Measurements from ENCODE around the gene BICRAL. TPM values are rescaled to one million over a fixed set of nuclear protein-coding genes. Genes with fewer than 3 reads are reported as not detected.
A peak's percentile ranks its signal among the peaks of the same experiment; 100 is the strongest.
"Not testable (repeated sequence)": the region's sequence is repeated elsewhere in the genome, so short reads cannot be mapped to it uniquely, and the experiment has no call there.

The BICRAL gene
- total and polyA plus RNA-seq, 2 experiments from 2014 or later = 2.1 to 6.3 TPM

DNA sequence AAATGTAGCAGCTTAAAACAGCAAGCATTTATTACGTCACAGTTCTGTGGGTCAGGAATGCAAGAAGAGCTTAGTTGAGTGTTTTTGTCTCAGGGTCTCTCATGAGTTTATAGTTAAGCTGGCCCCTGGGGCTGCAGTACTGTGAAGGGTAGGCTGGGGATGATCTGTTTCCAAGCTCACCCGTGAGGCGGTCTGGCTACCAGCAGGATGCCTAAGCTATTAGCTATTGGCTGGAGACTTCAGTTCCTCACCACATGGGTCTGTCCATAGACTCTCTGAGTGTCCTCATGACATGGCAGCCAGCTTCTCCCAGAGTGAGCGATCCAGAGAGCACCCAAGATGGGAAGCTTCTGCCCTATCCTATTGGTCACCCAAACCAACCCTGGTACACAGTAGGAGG lies 12.8 kb upstream of the BICRAL start:
- no peak for TF ChIP-seq EZH2 (IDR thresholded peaks at IDR 0.05; ENCODE audit: borderline replicate concordance)
- Histone ChIP-seq H3K27ac (no peak overlapping the region), H3K9me3 (ENCODE audit: low read depth) (no peaks in the 10 kb centered on the region), H4K20me1 (ENCODE audit: insufficient read depth, poor library complexity, severe bottlenecking) (no peaks in the 10 kb centered on the region), H3K36me3 (replicated peaks; ENCODE audit: insufficient read depth, low read depth) (no peaks in the 10 kb centered on the region), H3K9me2 (replicated peaks; ENCODE audit: insufficient read depth) (no peaks in the 10 kb centered on the region), H3K4me3 (no peak overlapping the region), H3K4me2 (no peak overlapping the region), H2AFZ (no peak overlapping the region), H3K4me1 (ENCODE audit: insufficient read depth) (peaks cover 3% of the 10 kb centered on the region), H3K79me2 (no peaks in the 10 kb centered on the region), H3K27me3 (no peaks in the 10 kb centered on the region)
- 83% methylated on average over 4 of the region's 4 CpGs for WGBS (ENCODE audit: low lambda C conversion rate, missing lambda C conversion rate)
- no peak for DNase-seq (ENCODE audit: low spot score)

DNA sequence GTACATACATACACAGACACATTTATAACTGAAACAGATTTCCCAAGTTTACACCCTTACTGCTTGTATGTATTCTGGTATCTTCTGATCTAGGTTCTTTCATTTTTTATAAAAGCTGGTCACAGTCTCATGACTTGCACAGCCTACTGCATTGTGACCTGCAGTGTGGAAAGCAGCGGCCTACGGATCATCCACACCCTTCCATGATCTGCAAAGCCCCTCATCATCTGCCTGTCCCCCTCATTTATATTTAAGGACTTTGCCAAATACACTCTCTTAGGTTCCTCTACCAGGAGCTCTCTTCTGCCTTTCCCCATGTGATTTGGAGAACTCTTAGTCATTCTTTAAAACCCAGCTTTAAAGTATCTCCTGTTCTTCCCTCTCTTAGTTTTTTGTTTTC lies 12.0 kb upstream of the BICRAL start:
- no peak for DNase-seq (ENCODE audit: low spot score)
- 96% methylated on average over 2 of the region's 2 CpGs for WGBS (ENCODE audit: low lambda C conversion rate, missing lambda C conversion rate)
- no peak for TF ChIP-seq EZH2phosphoT487 (IDR thresholded peaks at IDR 0.05; ENCODE audit: low read depth, severe bottlenecking, unreplicated experiment)
- no peak for TF ChIP-seq EZH2 (IDR thresholded peaks at IDR 0.05; ENCODE audit: borderline replicate concordance)
- TF ChIP-seq, protein P1, sequence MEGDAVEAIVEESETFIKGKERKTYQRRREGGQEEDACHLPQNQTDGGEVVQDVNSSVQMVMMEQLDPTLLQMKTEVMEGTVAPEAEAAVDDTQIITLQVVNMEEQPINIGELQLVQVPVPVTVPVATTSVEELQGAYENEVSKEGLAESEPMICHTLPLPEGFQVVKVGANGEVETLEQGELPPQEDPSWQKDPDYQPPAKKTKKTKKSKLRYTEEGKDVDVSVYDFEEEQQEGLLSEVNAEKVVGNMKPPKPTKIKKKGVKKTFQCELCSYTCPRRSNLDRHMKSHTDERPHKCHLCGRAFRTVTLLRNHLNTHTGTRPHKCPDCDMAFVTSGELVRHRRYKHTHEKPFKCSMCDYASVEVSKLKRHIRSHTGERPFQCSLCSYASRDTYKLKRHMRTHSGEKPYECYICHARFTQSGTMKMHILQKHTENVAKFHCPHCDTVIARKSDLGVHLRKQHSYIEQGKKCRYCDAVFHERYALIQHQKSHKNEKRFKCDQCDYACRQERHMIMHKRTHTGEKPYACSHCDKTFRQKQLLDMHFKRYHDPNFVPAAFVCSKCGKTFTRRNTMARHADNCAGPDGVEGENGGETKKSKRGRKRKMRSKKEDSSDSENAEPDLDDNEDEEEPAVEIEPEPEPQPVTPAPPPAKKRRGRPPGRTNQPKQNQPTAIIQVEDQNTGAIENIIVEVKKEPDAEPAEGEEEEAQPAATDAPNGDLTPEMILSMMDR (IDR thresholded peaks at IDR 0.05; ENCODE audit: poor library complexity) = no peak

DNA sequence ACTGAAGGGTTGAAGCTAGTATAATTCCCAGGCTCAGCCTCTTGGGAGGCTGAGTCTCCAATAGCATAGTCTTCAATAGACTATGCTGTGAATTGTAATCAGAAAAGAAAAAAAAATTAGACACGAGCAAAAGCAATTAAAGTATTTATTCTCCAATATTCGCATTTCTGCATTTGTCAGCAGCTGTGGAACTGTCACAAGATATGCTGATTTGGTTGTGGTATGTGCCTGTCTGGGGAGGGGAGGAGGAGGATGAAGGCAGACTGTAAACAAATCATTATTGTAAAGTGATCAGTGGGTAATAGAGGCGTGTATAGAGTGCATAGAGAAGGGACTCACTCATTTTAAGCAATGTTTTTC lies 10.1 kb upstream of the BICRAL start:
- Histone ChIP-seq H3K4me3 (no peak overlapping the region), H3K27ac (no peak overlapping the region), H3K9me3 (ENCODE audit: low read depth) (no peaks in the 10 kb centered on the region), H3K4me1 (ENCODE audit: insufficient read depth) (peaks cover 3% of the 10 kb centered on the region), H3K4me2 (peak overlapping the region; percentile 71), H3K9me2 (replicated peaks; ENCODE audit: insufficient read depth) (no peaks in the 10 kb centered on the region), H3K36me3 (replicated peaks; ENCODE audit: insufficient read depth, low read depth) (no peaks in the 10 kb centered on the region), H2AFZ (peak overlapping the region; percentile 79), H4K20me1 (ENCODE audit: insufficient read depth, poor library complexity, severe bottlenecking) (no peaks in the 10 kb centered on the region), H3K27me3 (no peaks in the 10 kb centered on the region), H3K79me2 (no peaks in the 10 kb centered on the region)
- DNase-seq (ENCODE audit: low spot score) = no peak
- 57% methylated on average over 3 of the region's 3 CpGs for WGBS (ENCODE audit: low lambda C conversion rate, missing lambda C conversion rate)
- TF ChIP-seq EZH2 (IDR thresholded peaks at IDR 0.05; ENCODE audit: borderline replicate concordance) (no peak), EZH2phosphoT487 (IDR thresholded peaks at IDR 0.05; ENCODE audit: low read depth, severe bottlenecking, unreplicated experiment) (no peak)
- TF ChIP-seq, protein P1 (IDR thresholded peaks at IDR 0.05; ENCODE audit: poor library complexity) = no peak

More for the DNA sequence above, 12.0 kb upstream of the BICRAL start:
- H3K9me2 ChIP-seq (replicated peaks; ENCODE audit: insufficient read depth) = no peaks in the 10 kb centered on the region
- H3K27ac ChIP-seq = no peak overlapping the region
- no peak overlapping the region for H3K4me3 ChIP-seq
- no peak overlapping the region for H2AFZ ChIP-seq
- H3K4me2 ChIP-seq = no peak overlapping the region
- no peaks in the 10 kb centered on the region for H3K9me3 ChIP-seq (ENCODE audit: low read depth)
- H4K20me1 ChIP-seq (ENCODE audit: insufficient read depth, poor library complexity, severe bottlenecking) = no peaks in the 10 kb centered on the region
- H3K79me2 ChIP-seq = no peaks in the 10 kb centered on the region
- H3K36me3 ChIP-seq (replicated peaks; ENCODE audit: insufficient read depth, low read depth) = no peaks in the 10 kb centered on the region
- H3K27me3 ChIP-seq = no peaks in the 10 kb centered on the region
- H3K4me1 ChIP-seq (ENCODE audit: insufficient read depth) = peaks cover 3% of the 10 kb centered on the region

DNA sequence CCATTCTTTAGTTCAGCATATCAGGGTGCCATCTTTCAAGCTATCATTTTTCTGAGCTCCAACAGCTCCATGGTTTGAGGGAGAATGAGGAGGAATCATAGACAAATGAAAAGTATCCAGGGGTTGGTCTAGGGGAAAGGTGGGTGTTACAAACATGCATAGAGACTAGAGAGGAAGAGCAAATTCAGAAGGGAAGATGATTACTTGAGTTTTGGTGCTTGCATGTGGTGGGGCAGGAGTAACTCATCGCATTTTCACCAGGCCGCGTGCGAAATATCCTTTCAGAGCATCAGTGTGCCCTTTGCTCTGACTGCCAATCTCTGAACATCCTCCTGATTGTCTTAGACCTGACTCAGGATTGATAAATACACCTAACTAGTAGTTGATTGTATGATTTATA lies 7.7 kb upstream of the BICRAL start:
- Histone ChIP-seq H3K4me1 (ENCODE audit: insufficient read depth) (peaks cover 4% of the 10 kb centered on the region), H3K9me3 (ENCODE audit: low read depth) (no peaks in the 10 kb centered on the region), H3K27ac (no peak overlapping the region), H3K27me3 (no peaks in the 10 kb centered on the region), H3K36me3 (replicated peaks; ENCODE audit: insufficient read depth, low read depth) (no peaks in the 10 kb centered on the region), H3K4me2 (no peak overlapping the region), H3K4me3 (no peak overlapping the region), H2AFZ (no peak overlapping the region), H4K20me1 (ENCODE audit: insufficient read depth, poor library complexity, severe bottlenecking) (no peaks in the 10 kb centered on the region), H3K79me2 (peaks cover under 1% of the 10 kb centered on the region), H3K9me2 (replicated peaks; ENCODE audit: insufficient read depth) (no peaks in the 10 kb centered on the region)
- 96% methylated on average over 4 of the region's 4 CpGs for WGBS (ENCODE audit: low lambda C conversion rate, missing lambda C conversion rate)
- TF ChIP-seq, protein P1 (IDR thresholded peaks at IDR 0.05; ENCODE audit: poor library complexity) = no peak
- TF ChIP-seq EZH2phosphoT487 (IDR thresholded peaks at IDR 0.05; ENCODE audit: low read depth, severe bottlenecking, unreplicated experiment) = no peak
- no peak for TF ChIP-seq EZH2 (IDR thresholded peaks at IDR 0.05; ENCODE audit: borderline replicate concordance)
- no peak for DNase-seq (ENCODE audit: low spot score)

DNA sequence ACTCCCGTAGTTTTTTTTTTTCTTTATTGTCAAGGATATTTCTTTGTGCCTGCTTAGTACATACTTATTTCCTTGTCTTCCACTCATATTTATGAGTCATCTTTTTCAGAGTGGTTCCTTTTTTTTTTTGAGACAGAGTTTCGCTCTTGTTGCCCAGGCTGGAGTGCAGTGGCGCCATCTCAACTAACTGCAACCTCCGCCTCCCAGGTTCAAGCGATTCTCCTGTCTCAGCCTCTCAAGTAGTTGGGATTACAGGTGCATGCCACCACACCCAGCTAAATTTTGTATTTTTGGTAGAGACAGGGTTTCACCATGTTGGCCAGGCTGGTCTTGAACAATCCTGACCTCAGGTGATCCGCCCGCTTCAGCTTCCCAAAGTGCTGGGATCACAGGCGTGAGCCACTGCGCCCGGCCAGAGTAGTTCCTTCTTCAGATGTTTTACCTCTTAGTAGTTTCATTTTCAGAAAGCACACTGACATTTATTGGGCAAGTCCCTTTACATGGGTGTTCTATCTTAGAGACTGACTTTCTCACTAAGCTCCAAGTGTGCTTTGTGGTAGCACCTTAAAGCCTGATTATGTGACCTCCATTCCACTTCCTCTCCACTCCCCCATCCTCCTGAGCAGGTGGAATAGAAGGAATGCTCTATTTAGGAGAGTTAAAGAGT lies 6.9 kb upstream of the BICRAL start:
- not testable (repeated sequence) for H3K4me2 ChIP-seq; DNase-seq (ENCODE audit: low spot score); H3K9me3 ChIP-seq (ENCODE audit: low read depth); H3K27ac ChIP-seq; H3K27me3 ChIP-seq; H2AFZ ChIP-seq; H3K4me3 ChIP-seq; H3K36me3 ChIP-seq (replicated peaks; ENCODE audit: insufficient read depth, low read depth); H3K9me2 ChIP-seq (replicated peaks; ENCODE audit: insufficient read depth); H3K79me2 ChIP-seq; H4K20me1 ChIP-seq (ENCODE audit: insufficient read depth, poor library complexity, severe bottlenecking); H3K4me1 ChIP-seq (ENCODE audit: insufficient read depth)
- WGBS (ENCODE audit: low lambda C conversion rate, missing lambda C conversion rate) = 94% methylated on average over 10 of the region's 10 CpGs
